DMS53 (cell line): ENCODE results near the gene MC3R.

Source experiments
- DNase-seq: peaks from one replicate; lab custom pipeline; 2025; lab: John Stamatoyannopoulos, UW

MC3R gene

GRCh38 chr20:56247954-56248782 lies at the start of gene MC3R:
Gene MC3R (plus strand): TSS chr20:56248732. CDS start chr20:56248844, 112 bp downstream.
- DNase-seq = peak; percentile 74

DNA sequence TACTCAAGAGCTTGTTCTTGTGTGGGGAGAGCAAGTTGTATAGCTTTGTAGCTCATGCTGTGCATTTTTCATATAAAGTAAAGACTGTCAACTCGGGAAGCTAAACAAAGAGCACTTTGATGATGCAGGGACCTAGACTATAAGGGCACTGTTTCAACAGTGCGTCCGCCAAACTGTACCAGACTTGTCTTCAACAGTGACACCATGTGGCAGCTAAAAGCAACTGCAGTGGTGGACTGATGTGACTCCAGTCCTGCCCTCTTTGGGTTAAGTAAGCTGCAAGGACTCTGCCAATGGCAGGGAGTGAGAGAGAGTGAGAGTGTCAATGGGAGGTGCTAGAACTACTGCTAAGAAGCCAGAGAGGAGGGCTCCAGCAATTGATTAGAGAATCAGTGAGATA lies 48.1 kb upstream of the MC3R start:
- DNase-seq = peak; percentile 35

- peak; percentile 43 for DNase-seq
Measured at GRCh38 chr20:56202493-56203077, 45.9 kb upstream of the MC3R start.

DNA sequence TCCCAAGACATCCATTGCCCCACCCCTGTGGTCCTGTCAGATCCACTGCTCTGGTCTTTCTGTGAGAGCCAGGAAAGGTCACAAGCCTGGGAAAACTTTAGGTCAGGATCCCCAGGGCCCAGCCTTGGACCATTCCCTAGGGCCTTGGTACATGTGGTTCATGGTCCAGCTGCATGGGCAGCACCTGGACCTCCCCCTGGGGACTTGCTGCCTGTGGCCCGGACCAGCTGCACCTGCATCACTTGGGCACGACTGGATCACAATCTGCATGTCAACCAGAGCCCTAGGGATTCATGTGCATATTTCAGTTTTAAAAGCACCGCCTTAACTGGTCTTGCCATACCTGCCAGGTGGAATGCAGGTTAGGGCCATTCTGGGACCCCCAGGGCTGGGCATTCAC lies 44.3 kb upstream of the MC3R start:
- DNase-seq = no peak

DNA sequence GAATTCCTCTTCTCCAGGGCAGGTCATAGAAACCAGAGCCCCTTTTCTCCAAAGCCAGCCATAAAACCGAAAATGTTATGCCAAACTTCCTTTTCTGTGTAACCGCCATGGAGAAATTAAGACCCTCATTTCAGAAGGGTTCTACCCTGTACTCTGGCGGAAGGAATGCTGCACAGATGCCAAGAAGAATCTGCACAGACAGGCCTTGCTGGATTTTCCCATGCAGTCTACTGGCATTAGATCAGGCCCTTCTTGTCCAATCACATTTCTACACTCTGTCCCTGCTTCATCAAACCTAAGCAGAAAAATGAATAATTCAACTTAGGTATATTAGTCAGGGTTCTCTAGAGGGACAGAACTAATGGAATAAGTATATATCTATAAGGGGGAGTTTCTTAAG lies 43.2 kb upstream of the MC3R start:
- no peak for DNase-seq

DNA sequence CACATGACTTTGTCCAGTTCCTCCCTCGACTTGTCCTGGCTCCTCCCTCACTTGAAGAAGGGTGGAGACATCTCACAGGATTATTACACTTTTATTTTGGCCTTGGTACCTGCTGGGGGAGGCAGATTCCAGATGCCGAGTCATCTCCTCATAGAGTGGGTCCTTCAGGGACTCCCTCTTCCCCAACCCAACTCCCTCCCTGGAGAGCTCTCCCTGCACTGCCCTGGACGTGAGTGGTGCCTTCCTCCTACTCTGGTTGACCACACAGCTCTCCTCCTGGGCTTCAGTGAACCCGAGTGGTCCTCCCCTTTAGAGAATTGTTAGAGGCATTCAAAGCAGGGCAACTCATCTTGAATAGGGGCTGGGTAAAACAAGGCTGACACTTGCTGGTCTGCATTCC lies 40.9 kb upstream of the MC3R start:
- no peak for DNase-seq

- DNase-seq = no peak
Measured at GRCh38 chr20:56208121-56208520, 40.4 kb upstream of the MC3R start.

DNA sequence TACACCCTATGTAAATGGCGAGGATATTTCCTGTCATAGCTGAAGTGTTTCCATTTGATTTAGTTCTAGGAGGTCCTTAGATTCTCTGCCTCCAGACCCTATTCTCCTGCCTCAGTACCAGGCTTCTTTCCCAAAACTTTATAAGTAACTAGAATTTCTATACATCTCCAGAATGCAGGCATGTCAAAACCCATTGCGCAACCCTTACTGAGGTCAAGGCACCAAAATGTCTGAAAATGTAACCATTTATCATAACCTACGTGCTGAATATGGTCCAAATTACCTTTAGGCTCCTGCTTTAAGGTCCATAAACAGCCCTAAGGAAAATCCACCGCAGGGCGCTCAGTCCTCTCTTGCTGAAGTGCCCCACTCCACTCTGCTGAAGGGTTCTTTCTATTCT lies 37.5 kb upstream of the MC3R start:
- DNase-seq = no peak

GRCh38 chr20:56212091-56212490 lies 36.4 kb upstream of the MC3R start:
- no peak for DNase-seq

GRCh38 chr20:56213321-56213720 lies 35.2 kb upstream of the MC3R start:
- DNase-seq = no peak

- DNase-seq = no peak
Measured at GRCh38 chr20:56215115-56215514, 33.4 kb upstream of the MC3R start.

DNA sequence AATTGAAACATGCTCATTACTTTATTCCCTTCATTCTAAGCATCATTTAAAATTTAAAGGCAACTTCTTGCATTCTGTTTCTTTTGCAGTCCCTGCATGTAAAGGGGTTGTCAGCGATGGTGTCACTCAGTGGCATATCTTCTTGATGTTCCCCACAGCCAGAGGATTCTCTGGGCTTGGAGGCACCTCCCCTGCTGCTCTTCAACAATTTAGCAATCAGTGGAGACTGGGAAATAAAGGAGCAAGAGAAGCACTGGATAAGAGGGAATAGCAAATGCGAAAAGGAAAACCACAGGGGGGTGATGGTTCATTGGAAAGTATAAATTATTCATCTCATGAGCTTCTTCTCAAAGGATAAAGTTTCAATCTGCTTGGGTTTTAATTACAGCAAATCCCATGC lies 30.7 kb upstream of the MC3R start:
- DNase-seq = no peak

DNA sequence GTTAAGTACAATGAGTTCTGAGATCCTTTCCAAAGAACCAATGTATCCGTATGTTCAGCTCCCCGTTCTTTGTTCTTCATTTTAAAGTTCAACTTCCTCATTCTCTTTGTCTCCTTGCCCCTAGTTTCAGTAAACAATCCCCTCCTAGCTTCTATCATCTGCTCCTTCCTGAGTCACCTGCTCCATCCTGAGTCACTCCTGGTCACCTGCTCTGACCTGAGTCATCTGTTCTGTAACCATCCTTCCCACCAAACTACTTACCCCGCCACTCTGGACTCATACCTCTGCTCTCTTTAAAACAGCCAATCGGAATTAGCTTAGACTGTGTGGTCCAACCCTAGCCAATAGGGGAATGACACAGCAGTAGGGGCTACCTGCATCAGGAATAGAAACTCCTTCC lies 27.3 kb upstream of the MC3R start:
- DNase-seq = peak; percentile 24

- DNase-seq = no peak
Measured at GRCh38 chr20:56222201-56222600, 26.3 kb upstream of the MC3R start.

DNA sequence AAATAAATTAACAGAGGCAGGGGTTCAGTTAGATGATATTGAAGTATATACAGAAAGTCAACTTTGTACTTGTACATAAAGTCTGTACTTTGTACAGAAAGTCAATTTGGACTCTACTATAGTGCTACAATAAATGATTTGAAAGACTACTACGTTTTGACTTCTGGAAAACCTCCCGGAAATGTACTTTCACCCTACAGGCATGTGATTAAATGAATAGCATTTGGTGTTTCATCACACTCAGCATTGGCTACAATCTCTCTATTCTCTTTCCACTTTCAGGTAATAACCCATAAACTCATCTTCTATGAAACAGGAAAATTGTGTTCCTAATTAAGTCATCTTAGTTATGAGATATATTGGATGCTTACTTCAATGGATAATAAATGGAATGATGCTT lies 25.6 kb upstream of the MC3R start:
- no peak for DNase-seq

DNA sequence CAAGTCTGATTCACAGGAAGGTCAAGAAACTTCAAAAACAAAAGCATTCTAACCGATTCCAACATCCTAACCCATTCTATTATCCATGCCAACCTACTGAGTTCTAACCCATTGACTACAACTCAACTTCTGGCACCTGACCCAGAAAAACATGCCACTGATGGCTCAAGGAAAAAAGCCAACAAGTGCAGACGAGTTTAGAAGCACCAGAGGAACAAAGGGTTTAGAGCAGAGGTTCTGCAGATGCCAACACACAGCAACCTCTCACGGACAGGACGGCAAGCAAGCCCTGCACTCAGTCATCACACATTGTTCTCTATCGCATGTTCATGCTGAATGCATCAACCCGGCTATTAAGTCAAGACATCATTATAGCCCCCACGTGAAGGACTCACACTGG lies 25.2 kb upstream of the MC3R start:
- DNase-seq = no peak

GRCh38 chr20:56228021-56228420 lies 20.5 kb upstream of the MC3R start:
- DNase-seq = no peak

DNA sequence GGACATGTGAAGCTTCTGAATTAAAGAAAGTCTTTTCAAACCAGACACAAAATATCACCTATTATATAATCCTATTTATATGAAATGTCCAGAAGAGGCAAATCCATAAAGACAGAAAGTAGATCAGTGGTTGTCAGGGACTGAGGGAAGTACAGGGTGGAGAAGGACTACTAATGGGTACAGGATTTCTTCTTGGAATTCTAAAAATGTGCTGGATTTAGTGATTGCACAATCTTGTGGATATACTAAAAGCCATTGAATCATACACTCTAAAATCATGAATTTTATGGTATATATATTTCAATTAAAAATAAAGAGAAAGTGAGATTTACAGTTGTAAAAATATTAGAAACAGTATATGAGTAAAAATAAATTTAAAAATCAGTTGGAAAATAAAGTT lies 18.7 kb upstream of the MC3R start:
- no peak for DNase-seq

DNA sequence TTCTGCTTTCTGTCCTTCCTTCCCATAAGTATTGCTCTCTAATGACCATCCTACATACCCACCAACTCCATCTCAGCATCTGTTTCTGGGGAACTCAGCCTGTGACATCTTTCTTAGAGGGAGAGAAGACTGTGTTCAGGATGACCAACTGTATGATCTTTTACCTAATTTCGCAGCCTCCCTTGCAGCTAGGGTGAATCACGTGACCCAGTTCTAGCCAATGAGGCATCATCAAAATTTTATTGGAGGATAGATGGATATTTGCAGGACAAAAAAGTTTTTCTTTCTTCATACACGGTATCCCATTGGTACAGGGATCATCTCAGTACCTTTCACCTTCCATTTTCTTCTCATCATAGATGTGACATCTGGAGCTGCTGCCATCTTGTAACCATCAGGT lies 14.4 kb upstream of the MC3R start:
- DNase-seq = no peak

DNA sequence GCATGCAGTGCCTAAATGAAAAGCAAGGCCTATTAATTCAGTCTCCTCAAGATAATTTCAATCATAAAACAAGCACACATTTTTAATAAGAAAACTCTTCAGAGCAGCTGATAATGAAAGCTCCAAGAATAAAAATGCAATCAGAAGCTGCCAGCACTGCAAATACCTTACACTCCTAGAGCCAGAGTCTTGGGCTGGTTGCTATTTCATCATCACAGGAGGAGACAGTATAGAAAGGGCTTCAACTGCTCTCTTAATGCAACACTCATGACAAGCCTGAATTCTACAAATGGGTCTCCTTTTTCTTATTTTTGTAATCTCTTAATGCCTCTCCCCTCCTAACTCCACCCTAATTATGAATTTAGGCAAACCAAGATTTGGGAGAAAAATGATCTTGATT lies 11.2 kb upstream of the MC3R start:
- DNase-seq = no peak

DNA sequence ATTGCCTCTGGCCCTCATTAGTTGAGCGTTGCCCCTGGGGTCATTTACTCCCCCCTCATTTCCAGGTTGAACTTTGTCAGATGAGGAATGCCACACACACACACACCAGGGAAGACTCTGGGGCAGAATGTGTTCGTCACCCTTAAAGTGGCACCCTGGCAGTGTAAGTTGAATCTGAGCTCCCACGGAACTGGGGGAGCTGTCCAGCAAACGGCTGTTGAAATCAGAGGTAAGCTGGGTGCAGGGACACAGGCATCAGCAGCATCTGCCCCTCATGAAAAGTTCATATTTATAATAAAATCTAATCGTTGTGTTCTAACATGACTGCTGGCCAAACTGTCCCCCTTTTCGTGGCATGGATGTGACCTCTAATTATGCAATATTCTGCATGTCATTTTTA lies 4.3 kb upstream of the MC3R start:
- DNase-seq = no peak

DNA sequence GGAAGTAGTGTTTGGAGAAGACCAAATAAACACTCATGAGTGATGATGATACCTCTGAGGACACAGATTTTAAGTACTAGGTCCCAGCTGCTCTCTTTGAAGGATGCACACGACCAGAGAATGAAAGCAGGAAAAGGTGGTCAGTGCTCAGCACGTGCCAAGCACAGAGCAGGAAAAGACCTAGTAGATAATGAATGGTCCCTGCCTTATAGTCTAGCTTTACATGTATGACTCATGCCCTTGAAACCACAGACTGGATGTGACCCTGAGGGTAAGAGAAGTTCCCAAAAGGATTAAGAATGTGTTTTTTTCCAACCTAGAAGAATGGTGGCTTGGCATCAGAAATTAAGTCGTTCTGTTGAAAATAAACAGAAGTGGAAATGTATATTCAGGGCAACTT lies 2.8 kb upstream of the MC3R start:
- DNase-seq = peak; percentile 16

- peak; percentile 59 for DNase-seq
Measured at GRCh38 chr20:56249244-56249955, 868 bp downstream of the MC3R start.
